HG03135 (cell line): ENCODE data around the gene NFE2L2.
A peak's percentile ranks its signal among the peaks of the same experiment; 100 is the strongest.
"Not testable (repeated sequence)": the region's sequence is repeated elsewhere in the genome, so short reads cannot be mapped to it uniquely, and the experiment has no call there.

ENCODE experiments used
- ATAC-seq: cut with Tn5 transposase; IDR thresholded peaks from one replicate; pipeline ENCODE4 v1.9.1; 2021; ENCODE audit warnings: mild to moderate bottlenecking, moderate library complexity; ENCODE audit not compliant: unreplicated experiment

Gene NFE2L2

GRCh38 chr2:177281400-177282180, 17.1 kb upstream of the NFE2L2 start:
- peak; percentile 61 for ATAC-seq

- ATAC-seq, result no peak
Observed at GRCh38 chr2:177279847-177280246, 15.3 kb upstream of the NFE2L2 start.

- no peak for ATAC-seq
Observed at GRCh38 chr2:177275743-177276055, 11.2 kb upstream of the NFE2L2 start.

- ATAC-seq, result no peak
Observed at GRCh38 chr2:177275040-177275742, 10.7 kb upstream of the NFE2L2 start.

GRCh38 chr2:177273408-177273807, 8.9 kb upstream of the NFE2L2 start:
- no peak for ATAC-seq

GRCh38 chr2:177272765-177273164, 8.2 kb upstream of the NFE2L2 start:
- ATAC-seq, result peak; percentile 23

- peak; percentile 60 for ATAC-seq
Observed at GRCh38 chr2:177271981-177272666, 7.6 kb upstream of the NFE2L2 start.

GRCh38 chr2:177270531-177270930, 6.0 kb upstream of the NFE2L2 start:
- no peak for ATAC-seq

GRCh38 chr2:177268901-177269300, 4.4 kb upstream of the NFE2L2 start:
- no peak for ATAC-seq

- no peak for ATAC-seq
Observed at GRCh38 chr2:177268187-177268871, 3.8 kb upstream of the NFE2L2 start.

GRCh38 chr2:177266955-177267354, 2.4 kb upstream of the NFE2L2 start:
- ATAC-seq, result not testable (repeated sequence)

GRCh38 chr2:177265824-177266817, 1.6 kb upstream of the NFE2L2 start:
- ATAC-seq, result no peak

GRCh38 chr2:177264209-177264692, 276 bp downstream of the NFE2L2 start:
- peak; percentile 22 for ATAC-seq

GRCh38 chr2:177263451-177264208, 897 bp downstream of the NFE2L2 start:
- peak; percentile 56 for ATAC-seq

GRCh38 chr2:177262958-177263450, 1.5 kb downstream of the NFE2L2 start:
- no peak for ATAC-seq

- ATAC-seq, result no peak
Observed at GRCh38 chr2:177262092-177262491, 2.4 kb downstream of the NFE2L2 start.

GRCh38 chr2:177261116-177262060, 3.1 kb downstream of the NFE2L2 start:
- ATAC-seq, result no peak

GRCh38 chr2:177260379-177260778, 4.1 kb downstream of the NFE2L2 start:
- no peak for ATAC-seq
